K562 (cell line): ENCODE measurements around the gene CNGA3. TPM values are rescaled to one million over a fixed set of nuclear protein-coding genes. Genes with fewer than 3 reads are reported as not detected.
"Not testable (repeated sequence)": the region's sequence is repeated elsewhere in the genome, so short reads cannot be mapped to it uniquely, and the experiment has no call there.

Experiments used
- ATAC-seq: fragments of 200-7000 bp; cut with Tn5 transposase; 3 replicates; pipeline ENCODE4 v1.9.1; 2020; ENCODE audit warnings: moderate library complexity
- BruUV-seq: library from RNA; stranded (reverse); fragments of 400-500 nt; replicated peaks from 2 replicates; lab custom pipeline; 2021; lab: Mats Ljungman, UMichigan
- CTCF ChIA-PET: fragments of 300-600 bp; formaldehyde crosslinking; extraction: SDS; loops from one replicate; lab custom pipeline; 2021; ENCODE audit warnings: low intra/inter-chr PET ratio; lab: Yijun Ruan, JAX
- POLR2A ChIA-PET: fragments of 300-600, 350-650 bp; sonication (Branson Sonifier 250); formaldehyde crosslinking; extraction: SDS; loops from one replicate; lab custom pipeline; 2021; ENCODE audit warnings: antibody characterized with exemption, inconsistent platforms; lab: Yijun Ruan, JAX
- DNase-seq, 4 experiments: peaks; one replicate each; pipeline versions ENCODE4 v3.0.0 to v3.0.0-alpha.2; 2011 to 2018; ENCODE audit warnings: low spot score in 3 of 4, mixed read lengths in 3 of 4; ENCODE audit errors: extremely low read depth in 1 of 4
- FAIRE-seq: peaks from 2 replicates; lab custom pipeline; 2011; peaks lifted over from hg19 to GRCh38; lab: Jason Lieb, UNC
- H2AFZ ChIP-seq: 2 replicates; pipeline ENCODE4 v1.6.0; 2011; ENCODE audit warnings: low read depth, low read length, control low read depth, inconsistent platforms
- H3K27ac ChIP-seq: fragments of 200-600 bp; 3 replicates; pipeline ENCODE4 v1.8.0; 2011; ENCODE audit warnings: low read depth, mild to moderate bottlenecking, control low read depth, inconsistent platforms, low read length, moderate library complexity, mixed read lengths; ENCODE audit errors: extremely low read depth
- H3K27me3 ChIP-seq, 2 experiments: fragments of 300-600 bp in 1 of 2; 2 replicates in 1 of 2; 3 replicates in 1 of 2; pipeline versions ENCODE4 v1.6.0 to v1.8.0; 2011; ENCODE audit warnings: inconsistent platforms in 2 of 2, low read length in 2 of 2, mild to moderate bottlenecking in 1 of 2, mixed read lengths in 1 of 2, moderate library complexity in 1 of 2; ENCODE audit not compliant: control insufficient read depth in 2 of 2, insufficient read depth in 2 of 2
- H3K36me3 ChIP-seq: fragments of 300-600 bp; 3 replicates; pipeline ENCODE4 v1.8.0; 2011; ENCODE audit warnings: mild to moderate bottlenecking, low read length, inconsistent platforms; ENCODE audit not compliant: control insufficient read depth, insufficient read depth
- H3K4me1 ChIP-seq, 2 experiments: fragments of 200-600 bp in 1 of 2; replicated peaks in 1 of 2; 2 replicates in 1 of 2; 3 replicates in 1 of 2; pipeline versions ENCODE4 v1.5.1 to v1.8.0; 2011; ENCODE audit warnings: inconsistent platforms in 2 of 2, low read length in 2 of 2, mild to moderate bottlenecking in 1 of 2, mixed read lengths in 1 of 2, moderate library complexity in 1 of 2; ENCODE audit not compliant: control insufficient read depth in 2 of 2, insufficient read depth in 2 of 2
- H3K4me2 ChIP-seq: 2 replicates; pipeline ENCODE4 v1.6.1; 2011; ENCODE audit warnings: low read length, control low read depth, inconsistent platforms, mixed read lengths; ENCODE audit not compliant: insufficient read depth
- H3K4me3 ChIP-seq: fragments of 200-600 bp; sonication (generic), shearing (Covaris generic); 2 replicates; pipeline ENCODE4 v1.5.1; 2016; ENCODE audit warnings: control low read depth, inconsistent platforms
- H3K79me2 ChIP-seq: fragments of 200-600 bp; 3 replicates; pipeline ENCODE4 v1.8.0; 2011; ENCODE audit warnings: low read length, inconsistent platforms; ENCODE audit not compliant: control insufficient read depth, insufficient read depth
- H3K9ac ChIP-seq, 2 experiments: 2 replicates each; pipeline versions ENCODE4 v1.6.0 to v1.6.1; 2011; ENCODE audit warnings: low read depth in 2 of 2, low read length in 2 of 2, control low read depth in 1 of 2, inconsistent platforms in 1 of 2, mild to moderate bottlenecking in 1 of 2, mixed read lengths in 1 of 2; ENCODE audit not compliant: insufficient read depth in 1 of 2
- H3K9me1 ChIP-seq: one replicate; pipeline ENCODE4 v1.6.0; 2011; ENCODE audit warnings: inconsistent platforms, mild to moderate bottlenecking, low read length, moderate library complexity; ENCODE audit not compliant: control insufficient read depth, insufficient read depth
- H3K9me3 ChIP-seq: replicated peaks from 2 replicates; pipeline ENCODE4 v1.5.1; 2011; ENCODE audit warnings: low read depth, low read length, inconsistent platforms; ENCODE audit not compliant: control insufficient read depth, insufficient read depth
- H4K20me1 ChIP-seq: replicated peaks from 2 replicates; pipeline ENCODE4 v1.6.1; 2011; ENCODE audit warnings: low read length, inconsistent platforms, mixed read lengths; ENCODE audit not compliant: control insufficient read depth, insufficient read depth
- BRD4 ChIP-seq: fragments of 200-600 bp; sonication (generic); IDR thresholded peaks from 2 replicates; pipeline ENCODE4 v1.6.1; 2017; ENCODE audit warnings: inconsistent platforms
- DEAF1 ChIP-seq: fragments of 450-650 bp; formaldehyde crosslinking; IDR thresholded peaks from 2 replicates; pipeline ENCODE4 v1.4.0; 2020; ENCODE audit warnings: mild to moderate bottlenecking, moderate library complexity
- EP300 ChIP-seq: IDR thresholded peaks from 2 replicates; pipeline ENCODE4 v1.6.1; 2012; ENCODE audit warnings: low read length, improper control_type of control experiment
- FOXM1 ChIP-seq, 2 experiments: fragments of 450-650 bp in 1 of 2; sonication (generic) in 1 of 2; formaldehyde crosslinking in 1 of 2; IDR thresholded peaks; 2 replicates each; pipeline versions ENCODE4 v1.6.1 to v1.9.0; 2017 to 2022; ENCODE audit warnings: low read depth in 2 of 2, mild to moderate bottlenecking in 2 of 2, missing genetic modification reagents in 1 of 2, moderate library complexity in 1 of 2
- HBP1 ChIP-seq: fragments of 450-650 bp; formaldehyde crosslinking; IDR thresholded peaks from 2 replicates; pipeline ENCODE4 v1.4.0; 2022; ENCODE audit warnings: missing genetic modification characterization
- MAFF ChIP-seq: IDR thresholded peaks from 2 replicates; pipeline ENCODE4 v1.6.1; 2012; ENCODE audit warnings: low read length, improper control_type of control experiment
- NELFE ChIP-seq: IDR thresholded peaks from 2 replicates; pipeline ENCODE4 v1.6.1; 2011; ENCODE audit warnings: mild to moderate bottlenecking; ENCODE audit not compliant: insufficient read depth, insufficient read length
- TFAM ChIP-seq: fragments of 250-450 bp; sonication (Bioruptor Pico); conservative IDR thresholded peaks from 2 replicates; pipeline ENCODE4 v1.5.0; 2021; ENCODE audit warnings: mild to moderate bottlenecking, moderate library complexity
- ZNF184 ChIP-seq: sonication (generic); formaldehyde crosslinking; IDR thresholded peaks from 2 replicates; pipeline ENCODE4 v1.5.0; 2020; ENCODE audit warnings: missing genetic modification reagents
- ZNF212 ChIP-seq: fragments of 450-650 bp; formaldehyde crosslinking; IDR thresholded peaks from 2 replicates; pipeline ENCODE4 v1.4.0; 2020; ENCODE audit warnings: mild to moderate bottlenecking
- ZNF384 ChIP-seq: IDR thresholded peaks from 2 replicates; pipeline ENCODE4 v1.6.1; 2012; ENCODE audit warnings: low read depth, low read length, improper control_type of control experiment
- WGBS: fragments of 100-300 bp; shearing (Covaris generic); methylation state at CpG from one replicate; pipeline ENCODE4 v1.1.6; 2016; ENCODE audit warnings: low coverage, mixed read lengths; ENCODE audit not compliant: insufficient coverage; ENCODE audit errors: missing lambda C conversion rate; 5-methylcytosine and 5-hydroxymethylcytosine counted together
- in situ Hi-C: fragments of 300-500 bp; cut with MboI; formaldehyde crosslinking; loops from 4 replicates; pipeline ENCODE4 v1.15.0; 2018; ENCODE audit warnings: inconsistent platforms, mixed read lengths
- intact Hi-C: fragments of 100-400 bp; cut with micrococcal nuclease; formaldehyde crosslinking; loops from 2 replicates; pipeline ENCODE4 v1.14.2; 2022
- polyA plus RNA-seq, 8 experiments: library from polyadenylated mRNA; depleted of rRNA in 4 of 8; stranded (reverse) in 5 of 8; unstranded in 3 of 8; fragments of >200 nt; fragmentation: Nextera tagmentation in 2 of 8; fragmentation: Illumina TruSeq in 1 of 8; extraction: Ambion mirVana in 2 of 8; extraction: Trizol in 1 of 8; gene quantifications; 2 replicates each; pipeline versions ENCODE4 v1.2.1 to v1.2.3, GENCODE V29; 2011 to 2014; ENCODE audit warnings: inconsistent platforms in 1 of 8, missing spikeins in 1 of 8
- total RNA-seq, 7 experiments: library from RNA; depleted of rRNA in 6 of 7; stranded (reverse); fragments of >200 nt in 6 of 7; fragmentation: Illumina TruSeq in 2 of 7; extraction: Trizol in 2 of 7; gene quantifications; 2 replicates each; pipeline versions ENCODE4 v1.2.1 to v1.2.3, GENCODE V29; 2011 to 2021; ENCODE audit warnings: low replicate concordance in 1 of 7

The CNGA3 gene
- total and polyA plus RNA-seq, 9 of the 15 experiments (the other 6 are each of a cell fraction or from before 2014, with no cell fraction given), result not detected

GRCh38 chr2:98435670-98436069, 89.4 kb downstream of the CNGA3 start:
- H3K79me2 ChIP-seq, H4K20me1 ChIP-seq, H3K9ac ChIP-seq, H3K4me1 ChIP-seq, H2AFZ ChIP-seq, H3K27me3 ChIP-seq, FAIRE-seq, H3K27ac ChIP-seq, POLR2A ChIA-PET, in situ Hi-C loops, BruUV-seq, H3K4me2 ChIP-seq, H3K36me3 ChIP-seq, H3K9me1 ChIP-seq, intact Hi-C loops, H3K4me3 ChIP-seq, H3K9me3 ChIP-seq, DNase-seq, ATAC-seq: not testable (repeated sequence)
- CTCF ChIA-PET, result interaction anchor here (0.6 kb wide), 1 partner anchor 51 kb away, joined by 3 read pairs; no protein-coding TSS in a partner anchor
- WGBS, result 17% methylated on average over 4 of the region's 4 CpGs

- no TSS peak for BruUV-seq
- DNase-seq (no peak), FAIRE-seq (no peak), ATAC-seq (peak; percentile 47; the same call in 1 of the 3 replicates)
- WGBS, result 25% methylated on average over 4 of the region's 4 CpGs
- no peaks in the 10 kb centered on the region for H3K9me1 ChIP-seq
- CTCF ChIA-PET, result no interaction called here
- H3K79me2 ChIP-seq, result no peaks in the 10 kb centered on the region
- in situ Hi-C loops (no loop called here), intact Hi-C loops (no loop called here)
- no peak overlapping the region for H3K27ac ChIP-seq
- H3K4me2 ChIP-seq, result no peak overlapping the region
- no peak overlapping the region for H3K4me3 ChIP-seq
- H3K9me3 ChIP-seq, result peaks cover 3% of the 10 kb centered on the region
- no peak overlapping the region; the same call in 1 of the 2 replicates for H2AFZ ChIP-seq
- no peaks in the 10 kb centered on the region for H3K36me3 ChIP-seq
- no peaks in the 10 kb centered on the region for H4K20me1 ChIP-seq
- no peak for TF ChIP-seq MAFF
- no peak for TF ChIP-seq BRD4
- TF ChIP-seq NELFE, result no peak
- TF ChIP-seq FOXM1 (IDR thresholded peaks at IDR 0.05; ENCODE audit: low read depth), result no peak
- TF ChIP-seq FOXM1 (CRISPR knock-in tag; IDR thresholded peaks at IDR 0.05; ENCODE audit: low read depth), result no peak
- TF ChIP-seq HBP1 (CRISPR knock-in tag), result no peak
- no peak for TF ChIP-seq EP300
- TF ChIP-seq ZNF184 (CRISPR knock-in tag), result no peak
- no peak for TF ChIP-seq ZNF384
- no peak for TF ChIP-seq ZNF212 (CRISPR knock-in tag)
- TF ChIP-seq TFAM (CRISPR knock-in tag), result no peak
- TF ChIP-seq DEAF1 (CRISPR knock-in tag), result no peak
- POLR2A ChIA-PET, result no interaction called here
- no peak overlapping the region for H3K9ac ChIP-seq
- H3K27me3 ChIP-seq, result no peaks in the 10 kb centered on the region
- H3K4me1 ChIP-seq, result no peaks in the 10 kb centered on the region; a peak in 1 of 5 replicates
Measured at GRCh38 chr2:98436734-98437133, 90.5 kb downstream of the CNGA3 start.
